K562 (cell line): ENCODE results near the gene TBCC. TPM values are rescaled to one million over a fixed set of nuclear protein-coding genes. Genes with fewer than 3 reads are reported as not detected.

ENCODE experiments used
- ETV1 ChIP-seq: fragments of 450-650 bp; conservative IDR thresholded peaks from 2 replicates; pipeline ENCODE4 v1.6.1; 2016; ENCODE audit warnings: missing genetic modification characterization, control low read depth, low read depth, missing compliant biosample characterization
- FIP1L1 ChIP-seq: fragments of 200-400 bp; formaldehyde crosslinking; IDR thresholded peaks from 2 replicates; pipeline ENCODE4 v1.6.1; 2018; ENCODE audit warnings: mild to moderate bottlenecking, low read depth, low read length; ENCODE audit not compliant: poor library complexity, severe bottlenecking
- GATAD2B ChIP-seq: fragments of 450-650 bp; IDR thresholded peaks from 2 replicates; pipeline ENCODE4 v1.6.1; 2017; ENCODE audit warnings: mild to moderate bottlenecking, borderline replicate concordance
- HOXB6 ChIP-seq: fragments of 250-450 bp; sonication (Bioruptor Pico); IDR thresholded peaks from 2 replicates; pipeline ENCODE4 v1.5.1; 2022; ENCODE audit warnings: mild to moderate bottlenecking, borderline replicate concordance
- KAT8 ChIP-seq: fragments of 450-650 bp; IDR thresholded peaks from 2 replicates; pipeline ENCODE4 v1.6.1; 2016; ENCODE audit warnings: low read depth, mild to moderate bottlenecking
- NRF1 ChIP-seq, 2 experiments: fragments of 450-650 bp; IDR thresholded peaks in 1 of 2; conservative IDR thresholded peaks in 1 of 2; 2 replicates each; pipeline ENCODE4 v1.6.1; 2014; ENCODE audit warnings: mild to moderate bottlenecking in 2 of 2
- PBX2 ChIP-seq, 2 experiments: IDR thresholded peaks in 1 of 2; conservative IDR thresholded peaks in 1 of 2; 2 replicates each; pipeline ENCODE4 v1.6.1; 2016; ENCODE audit warnings: low read depth in 2 of 2, mild to moderate bottlenecking in 1 of 2, missing compliant biosample characterization in 1 of 2, missing genetic modification characterization in 1 of 2, moderate library complexity in 1 of 2
- TCF15 ChIP-seq: fragments of 250-450 bp; sonication (Bioruptor Pico); IDR thresholded peaks from 2 replicates; pipeline ENCODE4 v1.8.0; 2022; ENCODE audit warnings: moderate library complexity, mild to moderate bottlenecking, inconsistent platforms
- TGIF2 ChIP-seq: sonication (generic); formaldehyde crosslinking; IDR thresholded peaks from 2 replicates; pipeline ENCODE4 v1.8.1; 2022; ENCODE audit warnings: mild to moderate bottlenecking, missing genetic modification reagents, moderate library complexity
- THRA ChIP-seq: fragments of 450-650 bp; IDR thresholded peaks from 2 replicates; pipeline ENCODE4 v1.6.1; 2017; ENCODE audit warnings: mild to moderate bottlenecking, moderate library complexity
- UBTF ChIP-seq, 2 experiments: IDR thresholded peaks; 2 replicates each; pipeline ENCODE4 v1.6.1; 2012; ENCODE audit warnings: improper control_type of control experiment in 2 of 2, low read depth in 2 of 2, low read length in 2 of 2, borderline replicate concordance in 1 of 2
- VEZF1 ChIP-seq: fragments of 200-800 bp; sonication (Bioruptor generic); IDR thresholded peaks from 2 replicates; pipeline ENCODE4 v1.6.1; 2017; ENCODE audit warnings: missing genetic modification characterization, missing compliant biosample characterization
- ZBTB26 ChIP-seq: fragments of 450-650 bp; formaldehyde crosslinking; IDR thresholded peaks from 2 replicates; pipeline ENCODE4 v1.4.0; 2022; ENCODE audit warnings: missing genetic modification characterization
- ZNF584 ChIP-seq: fragments of 200-800 bp; sonication (Bioruptor generic); IDR thresholded peaks from 2 replicates; pipeline ENCODE4 v1.6.1; 2016; ENCODE audit warnings: low read depth, mild to moderate bottlenecking, missing genetic modification characterization, missing compliant biosample characterization
- polyA plus RNA-seq, 8 experiments: library from polyadenylated mRNA; depleted of rRNA in 4 of 8; stranded (reverse) in 5 of 8; unstranded in 3 of 8; fragments of >200 nt; fragmentation: Nextera tagmentation in 2 of 8; fragmentation: Illumina TruSeq in 1 of 8; extraction: Ambion mirVana in 2 of 8; extraction: Trizol in 1 of 8; gene quantifications; 2 replicates each; pipeline versions ENCODE4 v1.2.1 to v1.2.3, GENCODE V29; 2011 to 2014; ENCODE audit warnings: inconsistent platforms in 1 of 8, missing spikeins in 1 of 8
- total RNA-seq, 7 experiments: library from RNA; depleted of rRNA in 6 of 7; stranded (reverse); fragments of >200 nt in 6 of 7; fragmentation: Illumina TruSeq in 2 of 7; extraction: Trizol in 2 of 7; gene quantifications; 2 replicates each; pipeline versions ENCODE4 v1.2.1 to v1.2.3, GENCODE V29; 2011 to 2021; ENCODE audit warnings: low replicate concordance in 1 of 7

Gene TBCC
- total and polyA plus RNA-seq, 9 of the 15 experiments (the other 6 are each of a cell fraction or from before 2014, with no cell fraction given), result 2.8 to 34.1 (median 23.3) TPM

GRCh38 chr6:42751055-42751454, 5.2 kb upstream of the TBCC start (continued):
- TF ChIP-seq TCF15 (no peak), THRA (no peak), PBX2 (CRISPR knock-in tag; IDR thresholded peaks at IDR 0.05; ENCODE audit: low read depth) (no peak), PBX2 (tag; conservative IDR thresholded peaks at IDR 0.05; ENCODE audit: low read depth) (peak; percentile 50; the same call in 1 of the 2 replicates), FIP1L1 (no peak), KAT8 (no peak), ZNF584 (CRISPR knock-in tag) (no peak), ETV1 (tag) (no peak), NRF1 (conservative IDR thresholded peaks at IDR 0.05 in 1 of 2, IDR thresholded peaks at IDR 0.05 in 1 of 2) (no peak), ZBTB26 (no peak), HOXB6 (no peak), GATAD2B (no peak), VEZF1 (CRISPR knock-in tag) (0 out of 2 replicates have a peak, but pooled peaks have one; percentile 26), UBTF (IDR thresholded peaks at IDR 0.05; ENCODE audit: borderline replicate concordance in 1 of 2, low read depth in 2 of 2, low read length in 2 of 2) (no peak), TGIF2 (CRISPR knock-in tag) (no peak)
